ENCODE results near the gene CLIP3.
"Not testable (repeated sequence)": the region's sequence is repeated elsewhere in the genome, so short reads cannot be mapped to it uniquely, and the experiment has no call there.

Gene CLIP3

GRCh38 chr19:36032251-36033104 is at the start of gene CLIP3:
CLIP3 (minus strand) TSS chr19:36032873; CDS start chr19:36032357, 516 bp downstream.
- peak in 1 of 3 experiments; percentile 42 for DNase-seq (ENCODE audit: low read depth in 3 of 3)

- DNase-seq (ENCODE audit: low read depth in 3 of 3) = no peak
These were observed 49.2 kb upstream of the CLIP3 start for GRCh38 chr19:36081894-36082293.

GRCh38 chr19:36081385-36081784 is 48.7 kb upstream of the CLIP3 start:
- no peak for DNase-seq (ENCODE audit: low read depth in 3 of 3)

GRCh38 chr19:36079389-36079945 is 46.8 kb upstream of the CLIP3 start:
- no peak for DNase-seq (ENCODE audit: low read depth in 3 of 3)

- DNase-seq (ENCODE audit: low read depth in 3 of 3) = no peak
These were observed 40.6 kb upstream of the CLIP3 start for GRCh38 chr19:36073121-36073876.

GRCh38 chr19:36072081-36072480 is 39.4 kb upstream of the CLIP3 start:
- no peak for DNase-seq (ENCODE audit: low read depth in 3 of 3)

- DNase-seq (ENCODE audit: low read depth in 3 of 3) = not testable (repeated sequence)
These were observed 36.3 kb upstream of the CLIP3 start for GRCh38 chr19:36068810-36069499.

- no peak for DNase-seq (ENCODE audit: low read depth in 3 of 3)
These were observed 35.0 kb upstream of the CLIP3 start for GRCh38 chr19:36067681-36068080.

GRCh38 chr19:36064826-36065225 is 32.2 kb upstream of the CLIP3 start:
- DNase-seq (ENCODE audit: low read depth in 3 of 3) = no peak

GRCh38 chr19:36061367-36061766 is 28.7 kb upstream of the CLIP3 start:
- DNase-seq (ENCODE audit: low read depth in 3 of 3) = no peak

GRCh38 chr19:36060430-36060829 is 27.8 kb upstream of the CLIP3 start:
- peak in 1 of 3 experiments; percentile 14 for DNase-seq (ENCODE audit: low read depth in 3 of 3)

- no peak for DNase-seq (ENCODE audit: low read depth in 3 of 3)
These were observed 26.7 kb upstream of the CLIP3 start for GRCh38 chr19:36059180-36059910.

- DNase-seq (ENCODE audit: low read depth in 3 of 3) = no peak
These were observed 26.0 kb upstream of the CLIP3 start for GRCh38 chr19:36058481-36059179.

GRCh38 chr19:36054733-36055686 is 22.3 kb upstream of the CLIP3 start, which contains the start of gene WDR62:
WDR62 (plus strand) TSS chr19:36054897; CDS start chr19:36054972, 75 bp downstream.
- DNase-seq (ENCODE audit: low read depth in 3 of 3) = peak; percentile 86 to 96 (median 88)

GRCh38 chr19:36054119-36054732 is 21.6 kb upstream of the CLIP3 start, which contains the start of gene THAP8:
THAP8 (minus strand) TSS chr19:36054285; CDS start chr19:36054217, 68 bp downstream.
- DNase-seq (ENCODE audit: low read depth in 3 of 3) = peak; percentile 99 to 100 (median 100)

GRCh38 chr19:36051637-36052036 is 19.0 kb upstream of the CLIP3 start:
- no peak for DNase-seq (ENCODE audit: low read depth in 3 of 3)

- no peak for DNase-seq (ENCODE audit: low read depth in 3 of 3)
These were observed 18.6 kb upstream of the CLIP3 start for GRCh38 chr19:36051236-36051635.

GRCh38 chr19:36049080-36049698 is 16.5 kb upstream of the CLIP3 start:
- no peak for DNase-seq (ENCODE audit: low read depth in 3 of 3)
